Neural cell (in vitro differentiated cells): Measurements from ENCODE around the gene MAPT.

Experiments
- POLR2AphosphoS5 ChIP-seq: IDR thresholded peaks from 2 replicates; pipeline ENCODE4 v1.6.1; 2012
- TAF1 ChIP-seq: IDR thresholded peaks from 2 replicates; pipeline ENCODE4 v1.6.1; 2012; ENCODE audit warnings: low read depth
- TF ChIP-seq, protein P1 (sequence below): fragments of 450-650 bp; IDR thresholded peaks from 2 replicates; pipeline ENCODE4 v1.5.1; 2014; ENCODE audit warnings: antibody characterized with exemption, mild to moderate bottlenecking, moderate library complexity; ENCODE audit not compliant: poor library complexity, severe bottlenecking

DNA sequence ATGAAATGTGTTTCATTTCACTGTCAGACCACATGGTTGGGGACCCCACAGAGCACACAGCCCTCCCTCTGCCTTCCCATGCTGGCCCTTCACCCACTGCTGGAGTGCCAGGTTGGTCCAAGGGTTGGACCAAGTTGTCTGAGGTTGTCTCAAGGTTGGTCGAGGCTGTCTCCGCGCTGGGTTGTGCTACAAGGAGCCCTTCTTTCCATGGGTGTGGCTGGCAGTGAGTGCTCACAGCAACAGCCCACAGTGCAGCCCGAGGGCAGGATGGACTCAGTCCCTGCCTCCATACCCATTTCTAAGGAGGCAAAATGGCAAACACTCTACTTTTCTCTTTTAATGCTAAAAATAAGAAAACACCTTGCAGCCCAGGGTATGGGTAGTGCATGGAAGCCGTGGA, 68.9 kb downstream of the MAPT start:
- TF ChIP-seq, protein P1, sequence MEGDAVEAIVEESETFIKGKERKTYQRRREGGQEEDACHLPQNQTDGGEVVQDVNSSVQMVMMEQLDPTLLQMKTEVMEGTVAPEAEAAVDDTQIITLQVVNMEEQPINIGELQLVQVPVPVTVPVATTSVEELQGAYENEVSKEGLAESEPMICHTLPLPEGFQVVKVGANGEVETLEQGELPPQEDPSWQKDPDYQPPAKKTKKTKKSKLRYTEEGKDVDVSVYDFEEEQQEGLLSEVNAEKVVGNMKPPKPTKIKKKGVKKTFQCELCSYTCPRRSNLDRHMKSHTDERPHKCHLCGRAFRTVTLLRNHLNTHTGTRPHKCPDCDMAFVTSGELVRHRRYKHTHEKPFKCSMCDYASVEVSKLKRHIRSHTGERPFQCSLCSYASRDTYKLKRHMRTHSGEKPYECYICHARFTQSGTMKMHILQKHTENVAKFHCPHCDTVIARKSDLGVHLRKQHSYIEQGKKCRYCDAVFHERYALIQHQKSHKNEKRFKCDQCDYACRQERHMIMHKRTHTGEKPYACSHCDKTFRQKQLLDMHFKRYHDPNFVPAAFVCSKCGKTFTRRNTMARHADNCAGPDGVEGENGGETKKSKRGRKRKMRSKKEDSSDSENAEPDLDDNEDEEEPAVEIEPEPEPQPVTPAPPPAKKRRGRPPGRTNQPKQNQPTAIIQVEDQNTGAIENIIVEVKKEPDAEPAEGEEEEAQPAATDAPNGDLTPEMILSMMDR = no peak
- TF ChIP-seq POLR2AphosphoS5 (no peak), TAF1 (no peak)
